ENCODE measurements around the gene SERPINB6.
"Not testable (repeated sequence)": the region's sequence is repeated elsewhere in the genome, so short reads cannot be mapped to it uniquely, and the experiment has no call there.

Gene SERPINB6

GRCh38 chr6:2953098-2953497 is 18.3 kb downstream of the SERPINB6 start:
- DNase-seq = no peak

- DNase-seq = peak; percentile 48
Measured at GRCh38 chr6:2952557-2953095, 18.7 kb downstream of the SERPINB6 start.

- no peak for DNase-seq
Measured at GRCh38 chr6:2951728-2952127, 19.6 kb downstream of the SERPINB6 start.

GRCh38 chr6:2950713-2951112 is 20.7 kb downstream of the SERPINB6 start:
- no peak for DNase-seq

DNA sequence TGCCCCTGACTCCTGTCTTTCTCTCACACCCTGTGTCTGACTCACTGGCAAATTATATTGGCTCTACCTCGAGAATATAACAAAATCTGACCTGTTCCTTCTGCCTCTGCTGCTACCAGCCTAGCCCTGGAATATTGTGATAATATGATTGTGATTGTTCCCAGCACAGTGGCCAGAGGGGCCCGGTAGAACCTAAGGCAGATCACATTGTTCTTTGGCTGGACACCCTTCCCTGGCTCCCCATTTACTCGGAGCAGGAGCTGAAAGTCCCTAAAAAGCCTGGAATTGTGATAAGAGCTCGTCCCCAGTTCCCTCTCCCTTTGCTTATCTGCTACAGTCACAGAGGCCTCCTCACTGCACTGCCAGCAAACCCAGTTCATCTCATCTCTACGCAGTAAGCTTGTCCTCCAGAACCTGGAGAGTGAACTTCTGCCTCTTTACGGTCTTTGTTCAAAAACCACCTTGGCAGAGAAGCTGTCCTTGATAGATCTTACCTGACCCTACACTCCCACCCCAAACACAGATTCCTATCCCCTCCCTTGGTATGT is 21.8 kb downstream of the SERPINB6 start:
- DNase-seq = no peak

DNA sequence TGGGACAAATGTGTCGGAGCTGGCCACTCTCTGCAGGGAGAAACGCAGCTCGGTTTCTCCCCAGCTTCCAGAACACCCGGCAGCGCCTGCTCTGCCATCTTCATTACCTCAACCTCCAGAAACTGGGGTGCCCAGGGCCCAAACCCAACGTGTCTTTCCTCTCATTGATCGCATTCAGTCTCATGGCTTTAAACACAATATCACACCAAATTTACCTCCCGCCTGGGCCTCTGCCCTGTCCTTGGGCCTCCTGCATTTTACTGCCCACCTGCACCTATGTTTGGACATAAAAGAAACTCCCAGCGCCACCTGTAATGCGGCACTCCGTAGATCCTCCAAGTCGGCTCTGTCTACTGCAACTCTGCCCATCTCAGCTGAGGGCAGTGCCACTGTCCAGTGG is 22.2 kb downstream of the SERPINB6 start:
- DNase-seq = no peak

GRCh38 chr6:2948228-2949025 is 22.9 kb downstream of the SERPINB6 start:
- no peak for DNase-seq

GRCh38 chr6:2947445-2947844 is 23.9 kb downstream of the SERPINB6 start:
- DNase-seq = no peak

- no peak for DNase-seq
Measured at GRCh38 chr6:2945153-2945452, 26.3 kb downstream of the SERPINB6 start.

DNA sequence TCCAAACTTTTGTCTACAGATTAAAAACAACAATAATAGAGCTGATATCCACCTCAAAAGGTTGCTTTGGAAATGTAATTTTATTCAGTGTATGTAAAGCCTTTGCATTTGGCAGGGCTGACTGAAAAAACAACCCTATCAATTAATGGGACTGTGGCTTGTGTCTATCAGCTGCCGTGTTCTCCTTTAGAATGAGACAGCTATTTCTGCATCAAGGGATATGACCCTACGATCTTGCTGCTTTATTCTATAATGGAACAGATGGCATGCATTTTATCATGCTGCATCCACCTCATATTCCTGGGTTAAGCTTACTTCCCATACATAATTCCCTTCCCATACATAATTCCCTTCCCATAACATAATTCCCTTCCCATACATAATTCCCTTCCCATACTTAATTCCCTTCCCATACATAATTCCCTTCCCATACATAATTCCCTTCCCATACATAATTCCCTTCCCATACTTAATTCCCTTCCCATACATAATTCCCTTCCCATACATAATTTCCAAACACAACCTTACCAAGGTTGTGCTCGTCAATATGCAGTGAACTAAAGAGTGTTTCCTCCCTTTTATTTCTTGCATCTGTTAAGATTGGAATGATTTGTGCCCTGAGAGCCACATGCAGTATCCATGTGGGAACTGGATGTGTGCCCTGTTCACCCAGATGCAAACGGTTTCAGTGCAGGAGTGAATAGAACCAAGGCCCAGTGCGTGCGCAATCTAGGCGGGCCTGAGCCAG is 26.8 kb downstream of the SERPINB6 start:
- DNase-seq = no peak

DNA sequence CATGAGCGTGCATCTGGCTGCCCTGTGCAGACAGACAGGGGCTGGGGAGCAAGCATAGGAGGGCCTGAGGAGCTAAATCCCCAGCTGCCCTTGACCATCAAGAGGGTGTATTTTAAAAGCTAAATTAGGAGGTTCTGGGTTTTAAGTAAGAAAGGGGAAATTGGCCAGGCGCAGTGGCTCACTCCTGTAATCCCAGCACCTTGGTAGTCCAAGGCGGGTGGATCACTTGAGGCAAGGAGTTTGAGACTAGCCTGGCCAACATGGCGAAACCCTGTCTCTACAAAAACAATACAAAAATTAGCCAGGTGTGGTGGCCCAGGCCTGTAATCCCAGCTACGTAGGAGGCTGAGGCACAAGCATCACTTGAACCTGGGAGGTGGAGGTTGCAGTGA is 27.8 kb downstream of the SERPINB6 start:
- no peak for DNase-seq

GRCh38 chr6:2942914-2943563 is 28.3 kb downstream of the SERPINB6 start:
- no peak for DNase-seq

DNA sequence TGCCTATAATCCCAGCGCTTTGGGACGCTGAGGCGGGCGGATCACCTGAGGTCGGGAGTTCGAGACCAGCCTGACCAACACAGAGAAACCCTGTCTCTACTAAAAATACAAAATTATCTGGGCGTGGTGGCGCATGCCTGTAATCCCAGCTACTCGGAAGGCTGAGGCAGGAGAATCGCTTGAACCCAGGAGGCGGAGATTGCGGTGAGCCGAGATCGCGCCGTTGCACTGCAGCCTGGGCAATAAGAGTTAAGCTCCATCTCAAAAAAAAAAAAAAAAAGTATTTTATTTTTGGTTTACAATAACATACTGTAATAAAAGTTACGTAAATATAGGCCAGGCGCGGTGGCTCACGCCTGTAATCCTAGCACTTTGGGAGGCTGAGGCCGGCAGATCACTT is 29.3 kb downstream of the SERPINB6 start:
- DNase-seq = not testable (repeated sequence)

DNA sequence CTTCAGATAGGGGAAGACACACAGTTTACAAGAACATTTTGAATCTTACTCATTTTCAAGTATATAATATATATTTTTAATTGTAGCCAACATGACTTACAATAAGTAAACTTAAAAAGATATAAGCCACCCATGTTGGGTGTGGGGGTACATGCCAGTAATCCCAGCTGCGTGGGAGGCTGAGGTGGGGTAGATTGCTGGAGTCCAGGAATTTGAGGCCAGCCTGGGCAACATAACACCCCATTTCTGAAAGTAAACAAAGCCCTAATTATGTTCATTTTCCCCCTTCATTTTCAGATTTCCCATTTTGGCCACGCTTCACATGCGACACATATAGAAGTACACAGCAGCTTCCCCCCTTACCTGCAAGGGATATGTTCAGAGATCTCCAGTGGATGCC is 30.5 kb downstream of the SERPINB6 start:
- no peak for DNase-seq

DNA sequence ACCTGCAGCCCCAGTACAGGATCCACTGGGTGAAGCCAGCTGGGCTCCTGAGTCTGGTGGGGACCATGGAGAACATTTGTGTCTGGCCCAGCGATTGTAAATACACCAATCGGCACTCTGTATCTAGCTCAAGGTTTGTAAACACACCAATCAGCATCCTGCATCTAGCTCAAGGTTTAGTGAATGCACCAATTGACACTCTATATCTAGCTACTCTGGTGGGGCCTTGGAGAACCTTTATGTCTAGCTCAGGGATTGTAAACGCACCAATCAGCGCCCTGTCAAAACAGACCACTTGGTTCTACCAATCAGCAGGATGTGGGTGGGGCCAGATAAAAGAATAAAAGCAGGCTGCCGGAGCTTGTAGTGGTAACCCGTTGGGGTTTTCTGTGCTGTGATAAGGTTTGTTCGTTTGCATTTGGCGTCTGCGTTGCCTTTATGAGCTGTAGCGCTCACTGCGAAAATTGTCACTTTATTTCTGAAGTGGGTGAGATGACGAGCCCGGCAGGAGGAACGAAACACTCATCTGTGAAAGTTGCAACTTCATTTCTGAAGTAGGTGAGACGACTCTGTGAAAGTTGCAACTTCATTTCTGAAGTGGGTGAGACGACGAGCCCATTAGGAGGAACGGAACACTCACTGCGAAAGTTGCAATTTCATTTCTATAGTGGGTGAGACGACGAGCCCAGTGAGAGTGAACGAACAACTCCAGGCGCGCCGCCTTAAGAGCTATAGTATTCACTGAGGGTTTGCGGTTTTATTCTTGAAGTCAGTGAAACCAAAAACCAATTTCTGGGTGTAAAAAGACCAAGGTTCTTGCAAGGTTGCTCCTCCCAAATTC is 31.1 kb downstream of the SERPINB6 start:
- peak; percentile 97 for DNase-seq

GRCh38 chr6:2939315-2940009 is 31.9 kb downstream of the SERPINB6 start:
- no peak for DNase-seq

DNA sequence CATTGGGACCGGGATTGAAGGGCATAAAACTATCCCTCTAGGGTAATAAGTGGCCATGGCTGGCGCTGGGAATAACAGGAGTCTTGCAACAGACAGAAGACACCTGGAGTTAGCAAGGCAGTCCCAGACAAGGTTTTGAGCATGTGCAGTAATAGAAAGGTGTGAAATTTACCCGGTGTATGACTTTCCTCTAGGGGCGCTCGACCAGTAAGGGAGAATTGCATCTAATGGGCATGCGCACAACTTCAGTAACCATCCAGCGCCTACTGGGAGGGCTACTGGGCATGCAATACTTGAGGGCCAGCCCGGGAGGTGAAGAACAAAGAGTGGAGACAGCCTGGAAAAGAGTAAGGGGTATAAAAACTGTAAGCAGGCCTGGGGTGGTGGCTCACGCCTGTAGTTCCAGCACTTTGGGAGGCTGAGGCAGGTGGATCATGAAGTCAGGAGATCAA is 32.7 kb downstream of the SERPINB6 start:
- no peak for DNase-seq

GRCh38 chr6:2938004-2938631 is 33.2 kb downstream of the SERPINB6 start:
- no peak for DNase-seq

DNA sequence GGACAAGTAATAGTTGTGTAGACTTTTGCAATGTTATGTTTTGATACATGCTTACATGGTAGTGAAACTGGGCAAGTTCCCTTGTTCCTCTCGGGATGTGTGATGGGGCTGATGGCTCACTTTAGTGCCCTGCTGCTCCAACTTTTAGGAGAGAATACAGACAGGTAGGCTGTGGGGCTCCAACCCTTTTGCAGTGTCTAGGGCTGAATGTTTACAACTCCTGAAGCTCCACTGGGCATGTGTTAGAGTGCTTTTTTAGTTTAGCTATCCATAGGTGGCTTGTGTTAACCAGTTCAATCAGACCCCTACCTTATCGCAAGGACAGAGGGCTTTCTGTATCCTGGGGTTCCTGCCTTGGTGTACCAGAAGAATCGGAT is 33.8 kb downstream of the SERPINB6 start:
- DNase-seq = no peak

DNA sequence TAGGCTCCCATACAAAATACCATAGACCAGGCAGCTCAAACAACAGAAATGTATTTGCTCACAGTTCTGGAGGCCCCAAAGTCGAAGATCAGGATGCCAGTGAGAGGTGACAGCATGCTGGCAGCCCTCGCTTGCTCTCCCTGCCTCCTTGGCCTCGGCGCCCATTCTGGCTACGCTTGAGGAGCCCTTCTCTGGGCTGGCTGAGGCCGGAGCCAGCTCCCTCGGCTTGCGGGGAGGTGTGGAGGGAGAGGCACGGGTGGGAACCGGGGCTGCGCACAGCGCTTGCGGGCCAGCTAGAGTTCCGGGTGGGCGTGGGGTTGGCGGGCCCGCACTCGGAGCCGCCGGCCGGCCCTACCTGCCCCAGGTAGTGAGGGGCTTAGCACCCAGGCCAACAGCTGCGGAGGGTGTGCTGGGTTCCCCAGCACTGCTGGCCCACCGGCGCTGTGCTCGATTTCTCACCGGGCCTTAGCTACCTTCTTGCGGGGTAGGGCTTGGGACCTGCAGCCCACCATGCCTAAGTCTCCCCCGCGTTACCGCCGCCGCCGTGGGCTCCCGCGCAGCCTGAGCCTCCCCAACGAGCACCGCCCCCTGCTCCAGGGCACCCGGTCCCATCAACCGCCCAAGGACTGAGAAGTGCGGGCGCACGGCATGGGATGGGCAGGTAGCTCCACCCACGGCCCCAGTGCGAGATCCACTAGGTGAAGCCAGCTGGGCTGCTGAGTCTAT is 35.6 kb downstream of the SERPINB6 start:
- DNase-seq = no peak

DNA sequence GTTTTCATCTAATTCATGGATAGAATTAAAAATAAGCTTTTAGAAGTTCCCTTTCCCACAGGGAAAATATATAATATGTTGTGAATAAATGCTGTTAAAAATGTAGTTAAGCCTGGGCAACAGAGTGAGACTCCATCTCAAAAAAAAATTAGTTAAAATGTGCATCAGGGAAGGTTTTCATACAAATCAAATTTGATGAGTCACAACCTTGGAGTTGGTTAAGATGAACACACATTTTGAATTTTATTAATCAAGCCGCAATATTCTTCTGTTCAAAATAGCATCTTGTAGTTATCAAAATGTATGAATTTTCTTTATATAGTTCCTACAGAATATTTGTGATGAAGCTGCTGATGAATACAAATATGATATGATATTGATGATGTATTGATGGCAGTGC is 37.3 kb downstream of the SERPINB6 start:
- DNase-seq = no peak
